WTC11 (cell line): ENCODE measurements around the gene ALPI. TPM values are rescaled to one million over a fixed set of nuclear protein-coding genes. Genes with fewer than 3 reads are reported as not detected.

Experiments used
- ATAC-seq: fragments of 200-7000 bp; cut with Tn5 transposase; 2 replicates; pipeline ENCODE4 v1.10.0; 2021; ENCODE audit warnings: mild to moderate bottlenecking, moderate library complexity
- CTCF ChIA-PET: fragments of 300-600 bp; sonication (Branson Sonifier 250); formaldehyde crosslinking; loops from one replicate; lab custom pipeline; 2021; ENCODE audit warnings: antibody characterized with exemption; lab: Charles Lee
- POLR2A ChIA-PET: fragments of 350-600 bp; sonication (Branson Sonifier 250); formaldehyde crosslinking; loops from one replicate; lab custom pipeline; 2021; ENCODE audit warnings: antibody characterized with exemption; lab: Charles Lee
- DNase-seq: peaks from one replicate; pipeline ENCODE4 v3.0.0; 2021; ENCODE audit warnings: low spot score
- H3K27ac Mint-ChIP-seq: 2 replicates; pipeline ENCODE4 v1.8.0; 2021; ENCODE audit warnings: mixed read lengths
- H3K27me3 Mint-ChIP-seq: 2 replicates; pipeline ENCODE4 v1.8.0; 2021; ENCODE audit warnings: low read depth, mild to moderate bottlenecking, moderate library complexity, mixed read lengths
- H3K36me3 Mint-ChIP-seq: 2 replicates; pipeline ENCODE4 v1.8.0; 2021; ENCODE audit warnings: mixed read lengths
- H3K4me1 Mint-ChIP-seq: 2 replicates; pipeline ENCODE4 v1.8.0; 2022; ENCODE audit warnings: mixed read lengths
- H3K4me3 Mint-ChIP-seq: 2 replicates; pipeline ENCODE4 v1.8.0; 2021; ENCODE audit warnings: mild to moderate bottlenecking, moderate library complexity, mixed read lengths
- H3K9me3 Mint-ChIP-seq: 2 replicates; pipeline ENCODE4 v1.8.0; 2021; ENCODE audit warnings: mixed read lengths
- ATF2 ChIP-seq: sonication (generic); formaldehyde crosslinking; IDR thresholded peaks from 2 replicates; pipeline ENCODE4 v1.8.1; 2022; ENCODE audit warnings: low read depth, missing genetic modification reagents, borderline replicate concordance
- ATF3 ChIP-seq: sonication (generic); formaldehyde crosslinking; conservative IDR thresholded peaks from 2 replicates; pipeline ENCODE4 v1.8.1; 2022; ENCODE audit warnings: mild to moderate bottlenecking, missing genetic modification reagents
- CBFB ChIP-seq: sonication (generic); formaldehyde crosslinking; IDR thresholded peaks from 2 replicates; pipeline ENCODE4 v1.8.1; 2022; ENCODE audit warnings: mild to moderate bottlenecking, low read depth, missing genetic modification reagents
- CTCF ChIP-seq: fragments of 200-600 bp; IDR thresholded peaks from 2 replicates; pipeline ENCODE4 v1.8.0; 2022; ENCODE audit warnings: antibody characterized with exemption
- EMX1 ChIP-seq: fragments of 250-450 bp; sonication (Bioruptor Pico); IDR thresholded peaks from 2 replicates; pipeline ENCODE4 v1.8.0; 2021; ENCODE audit warnings: mild to moderate bottlenecking
- FOXP4 ChIP-seq: sonication (generic); formaldehyde crosslinking; IDR thresholded peaks from 2 replicates; pipeline ENCODE4 v1.8.0; 2022; ENCODE audit warnings: mild to moderate bottlenecking, missing genetic modification reagents
- HMGXB4 ChIP-seq: sonication (generic); formaldehyde crosslinking; IDR thresholded peaks from 2 replicates; pipeline ENCODE4 v1.8.1; 2023; ENCODE audit warnings: mild to moderate bottlenecking, moderate library complexity, missing genetic modification reagents
- MYBL2 ChIP-seq: sonication (generic); formaldehyde crosslinking; IDR thresholded peaks from 2 replicates; pipeline ENCODE4 v1.8.1; 2023; ENCODE audit warnings: mild to moderate bottlenecking, moderate library complexity, missing genetic modification reagents
- NR3C1 ChIP-seq: sonication (generic); formaldehyde crosslinking; conservative IDR thresholded peaks from 2 replicates; pipeline ENCODE4 v1.8.1; 2023; ENCODE audit warnings: low read depth, mild to moderate bottlenecking, missing genetic modification reagents
- PRDM15 ChIP-seq: sonication (generic); formaldehyde crosslinking; IDR thresholded peaks from 2 replicates; pipeline ENCODE4 v1.8.0; 2022; ENCODE audit warnings: missing genetic modification reagents
- STAT6 ChIP-seq: sonication (generic); formaldehyde crosslinking; conservative IDR thresholded peaks from 2 replicates; pipeline ENCODE4 v1.8.1; 2023; ENCODE audit warnings: mild to moderate bottlenecking, low read depth, missing genetic modification reagents, moderate library complexity
- ZBTB21 ChIP-seq: sonication (generic); formaldehyde crosslinking; IDR thresholded peaks from 2 replicates; pipeline ENCODE4 v1.8.1; 2023; ENCODE audit warnings: mild to moderate bottlenecking, missing genetic modification reagents, borderline replicate concordance
- ZNF219 ChIP-seq: sonication (generic); formaldehyde crosslinking; IDR thresholded peaks from 2 replicates; pipeline ENCODE4 v1.8.0; 2023; ENCODE audit warnings: missing genetic modification reagents, mild to moderate bottlenecking, borderline replicate concordance
- ZNF232 ChIP-seq: sonication (generic); formaldehyde crosslinking; IDR thresholded peaks from 2 replicates; pipeline ENCODE4 v1.8.0; 2022; ENCODE audit warnings: mild to moderate bottlenecking, missing genetic modification reagents
- ZNF317 ChIP-seq: sonication (generic); formaldehyde crosslinking; IDR thresholded peaks from 2 replicates; pipeline ENCODE4 v1.8.1; 2023; ENCODE audit warnings: low read depth, mild to moderate bottlenecking, moderate library complexity, missing genetic modification reagents, borderline replicate concordance
- total RNA-seq: library from RNA; stranded (reverse); gene quantifications from 3 replicates; pipeline ENCODE4 v1.2.3, GENCODE V29; 2021

ALPI gene
- total RNA-seq, 1 experiment from 2014 or later, result not detected

GRCh38 chr2:232502911-232503808, 47.2 kb downstream of the ALPI start (continued):
- peak; percentile 30; the same call in 1 of the 2 replicates for TF ChIP-seq HMGXB4

GRCh38 chr2:232503809-232504323, 47.9 kb downstream of the ALPI start:
- POLR2A ChIA-PET, result no interaction called here
- TF ChIP-seq ZNF219 (CRISPR knock-in tag), result no peak
- no peak for TF ChIP-seq CBFB (CRISPR knock-in tag)
- TF ChIP-seq NR3C1 (CRISPR knock-in tag), result no peak
- no peak for TF ChIP-seq FOXP4
- no peak for TF ChIP-seq MYBL2
- TF ChIP-seq ZBTB21, result no peak
- TF ChIP-seq ZNF317 (CRISPR knock-in tag), result no peak
- no peak for TF ChIP-seq STAT6 (CRISPR knock-in tag)
- TF ChIP-seq ZNF232 (CRISPR knock-in tag), result no peak
- TF ChIP-seq ATF3 (CRISPR knock-in tag), result no peak
- no peak for TF ChIP-seq EMX1 (CRISPR knock-in tag)
- TF ChIP-seq CTCF, result no peak
- no peak for TF ChIP-seq ATF2 (CRISPR knock-in tag)
- no peak for TF ChIP-seq PRDM15 (CRISPR knock-in tag)
- H3K4me3 Mint-ChIP-seq, result peak overlapping the region; percentile 95
- no peaks in the 10 kb centered on the region for H3K9me3 Mint-ChIP-seq
- peaks cover 50% of the 10 kb centered on the region for H3K27me3 Mint-ChIP-seq
- DNase-seq (no peak), ATAC-seq (no peak)
- CTCF ChIA-PET, result interaction anchor here (1.0 to 3.1 kb wide), 5 partner anchors 17 to 169 kb away, joined by 3 to 21 read pairs (median 4); partner anchors contain the start of gene PRSS56
- peaks cover 22% of the 10 kb centered on the region for H3K4me1 Mint-ChIP-seq
- no peaks in the 10 kb centered on the region for H3K36me3 Mint-ChIP-seq
- no peak overlapping the region for H3K27ac Mint-ChIP-seq
